IPS-NIHi7 (cell line): ENCODE data around the gene MSRB1.

ENCODE experiments used
- DNase-seq: peaks from one replicate; pipeline ENCODE4 v3.0.0; 2012; ENCODE audit warnings: mixed read lengths; ENCODE audit errors: extremely low spot score

MSRB1 gene

GRCh38 chr16:1942810-1943726, at the start of gene MSRB1:
Gene MSRB1 (minus strand): TSS chr16:1943199. CDS start chr16:1943156, 43 bp downstream.
- DNase-seq: peak; percentile 100

GRCh38 chr16:1991948-1992703, 49.1 kb upstream of the MSRB1 start:
- DNase-seq: peak; percentile 94

- no peak for DNase-seq
These were observed 48.6 kb upstream of the MSRB1 start for GRCh38 chr16:1991588-1991947.

- no peak for DNase-seq
These were observed 48.1 kb upstream of the MSRB1 start for GRCh38 chr16:1991135-1991551.

- DNase-seq: peak; percentile 73
These were observed 47.5 kb upstream of the MSRB1 start for GRCh38 chr16:1990351-1991134.

GRCh38 chr16:1990101-1990350, 47.0 kb upstream of the MSRB1 start:
- DNase-seq: no peak

GRCh38 chr16:1989209-1990100, 46.5 kb upstream of the MSRB1 start, which contains the start of gene SYNGR3:
Gene SYNGR3 (plus strand): TSS chr16:1989970. CDS start chr16:1990103, 133 bp downstream.
- peak; percentile 42 for DNase-seq

GRCh38 chr16:1987198-1987597, 44.2 kb upstream of the MSRB1 start:
- no peak for DNase-seq

GRCh38 chr16:1985466-1986150, 42.6 kb upstream of the MSRB1 start:
- DNase-seq: no peak

GRCh38 chr16:1984347-1985225, 41.6 kb upstream of the MSRB1 start:
- DNase-seq: peak; percentile 33

GRCh38 chr16:1983544-1984346, 40.7 kb upstream of the MSRB1 start, which contains the start of gene GFER:
Gene GFER (plus strand): TSS chr16:1984193. CDS start chr16:1984219, 26 bp downstream.
- DNase-seq: peak; percentile 96

GRCh38 chr16:1982991-1983543, 40.1 kb upstream of the MSRB1 start:
- DNase-seq: no peak

- no peak for DNase-seq
These were observed 39.0 kb upstream of the MSRB1 start for GRCh38 chr16:1982013-1982433.

- DNase-seq: no peak
These were observed 38.4 kb upstream of the MSRB1 start, which contains the start of gene NOXO1 for GRCh38 chr16:1981398-1981836. Gene NOXO1 (minus strand): TSS chr16:1981469. CDS start chr16:1981179, 290 bp downstream.

- DNase-seq: no peak
These were observed 37.7 kb upstream of the MSRB1 start for GRCh38 chr16:1980770-1981087.

- DNase-seq: peak; percentile 46
These were observed 37.2 kb upstream of the MSRB1 start for GRCh38 chr16:1980030-1980769.

GRCh38 chr16:1979271-1980029, 36.5 kb upstream of the MSRB1 start:
- DNase-seq: peak; percentile 79
